OCI-LY1 (cell line): ENCODE data around the gene THOC2.

Experiments
- H2AFZ ChIP-seq: fragments of 200-600 bp; sonication (generic), shearing (Covaris generic); 2 replicates; pipeline ENCODE4 v1.6.0; 2014; ENCODE audit warnings: antibody characterized with exemption, mild to moderate bottlenecking, low read length
- H3F3A ChIP-seq: fragments of 200-600 bp; sonication (generic), shearing (Covaris generic); 2 replicates; pipeline ENCODE4 v1.6.0; 2014; ENCODE audit warnings: mild to moderate bottlenecking, antibody characterized with exemption, low read length, moderate library complexity; ENCODE audit not compliant: insufficient read depth
- H3K27ac ChIP-seq: fragments of 200-600 bp; sonication (generic); 2 replicates; pipeline ENCODE4 v1.5.1; 2014; ENCODE audit warnings: low read length, mixed run types, mild to moderate bottlenecking, low read depth; ENCODE audit not compliant: poor library complexity, severe bottlenecking
- H3K27me3 ChIP-seq: fragments of 200-600 bp; sonication (generic); 2 replicates; pipeline ENCODE4 v1.6.0; 2014; ENCODE audit warnings: antibody characterized with exemption, mild to moderate bottlenecking, low read length, moderate library complexity; ENCODE audit not compliant: insufficient read depth
- H3K36me3 ChIP-seq: fragments of 200-600 bp; sonication (generic); 2 replicates; pipeline ENCODE4 v1.6.1; 2014; ENCODE audit warnings: mild to moderate bottlenecking, antibody characterized with exemption, low read length, moderate library complexity, mixed read lengths; ENCODE audit not compliant: insufficient read depth
- H3K4me1 ChIP-seq: fragments of 200-600 bp; sonication (generic); 2 replicates; pipeline ENCODE4 v1.5.1; 2014; ENCODE audit warnings: mild to moderate bottlenecking, low read length, moderate library complexity; ENCODE audit not compliant: insufficient read depth, severe bottlenecking
- H3K4me2 ChIP-seq: fragments of 200-600 bp; sonication (generic), shearing (Covaris generic); 2 replicates; pipeline ENCODE4 v1.6.1; 2014; ENCODE audit warnings: low read length
- H3K4me3 ChIP-seq: fragments of 200-600 bp; sonication (generic); 2 replicates; pipeline ENCODE4 v1.5.1; 2014; ENCODE audit warnings: low read length, low read depth, mild to moderate bottlenecking, mixed read lengths; ENCODE audit not compliant: poor library complexity, severe bottlenecking
- H3K79me2 ChIP-seq: fragments of 200-600 bp; shearing (Covaris generic); 2 replicates; pipeline ENCODE4 v1.6.1; 2016; ENCODE audit warnings: mixed run types, low read length, mixed read lengths; ENCODE audit not compliant: insufficient read depth
- H3K9ac ChIP-seq: fragments of 200-600 bp; sonication (generic), shearing (Covaris generic); 2 replicates; pipeline ENCODE4 v1.6.1; 2014; ENCODE audit warnings: mild to moderate bottlenecking, low read length, mixed read lengths
- H3K9me2 ChIP-seq: fragments of 200-600 bp; sonication (generic), shearing (Covaris generic); 2 replicates; pipeline ENCODE4 v1.6.1; 2014; ENCODE audit warnings: low read depth, mild to moderate bottlenecking, low read length, mixed read lengths
- H3K9me3 ChIP-seq: fragments of 200-600 bp; shearing (Covaris generic); 2 replicates; pipeline ENCODE4 v1.6.1; 2014; ENCODE audit warnings: low read length, mixed read lengths
- H4K20me1 ChIP-seq: fragments of 200-600 bp; sonication (generic), shearing (Covaris generic); 2 replicates; pipeline ENCODE4 v1.6.0; 2016; ENCODE audit warnings: mild to moderate bottlenecking, low read length; ENCODE audit not compliant: insufficient read depth
- CTCF ChIP-seq: fragments of 200-600 bp; sonication (generic), shearing (Covaris generic); IDR thresholded peaks from 2 replicates; pipeline ENCODE4 v1.5.1; 2017; ENCODE audit warnings: mild to moderate bottlenecking, antibody characterized with exemption, low read length, moderate library complexity, mixed read lengths
- EZH2 ChIP-seq: fragments of 200-600 bp; sonication (generic), shearing (Covaris generic); IDR thresholded peaks from 2 replicates; pipeline ENCODE4 v1.8.0; 2017; ENCODE audit warnings: borderline replicate concordance, mixed run types, mild to moderate bottlenecking, antibody characterized with exemption, low read length, moderate library complexity, mixed read lengths

THOC2 gene

GRCh38 chrX:123617007-123617406 is 115.8 kb downstream of the THOC2 start:
- Histone ChIP-seq H3K79me2 (no peaks in the 10 kb centered on the region), H3K27me3 (no peaks in the 10 kb centered on the region), H3K9me2 (no peaks in the 10 kb centered on the region), H4K20me1 (no peaks in the 10 kb centered on the region), H3K27ac (no peak overlapping the region), H2AFZ (no peak overlapping the region), H3K4me3 (no peak overlapping the region), H3K36me3 (peaks cover 64% of the 10 kb centered on the region), H3K4me2 (no peak overlapping the region), H3F3A (no peaks in the 10 kb centered on the region), H3K9ac (no peak overlapping the region), H3K4me1 (no peaks in the 10 kb centered on the region), H3K9me3 (no peaks in the 10 kb centered on the region)
- no peak for TF ChIP-seq EZH2

- H3K9me3 ChIP-seq: no peaks in the 10 kb centered on the region
- H3K4me3 ChIP-seq: no peak overlapping the region
- no peak overlapping the region for H3K27ac ChIP-seq
- H3K4me1 ChIP-seq: no peaks in the 10 kb centered on the region
- H3K79me2 ChIP-seq: no peaks in the 10 kb centered on the region
- no peak overlapping the region for H3K9ac ChIP-seq
- no peaks in the 10 kb centered on the region for H3K9me2 ChIP-seq
- no peaks in the 10 kb centered on the region for H3F3A ChIP-seq
- TF ChIP-seq CTCF (no peak), EZH2 (no peak)
- H3K36me3 ChIP-seq: peaks cover 56% of the 10 kb centered on the region
- H3K27me3 ChIP-seq: no peaks in the 10 kb centered on the region
- H3K4me2 ChIP-seq: no peak overlapping the region
- no peak overlapping the region for H2AFZ ChIP-seq
- no peaks in the 10 kb centered on the region for H4K20me1 ChIP-seq
Measured at GRCh38 chrX:123610915-123611314, 121.9 kb downstream of the THOC2 start.

DNA sequence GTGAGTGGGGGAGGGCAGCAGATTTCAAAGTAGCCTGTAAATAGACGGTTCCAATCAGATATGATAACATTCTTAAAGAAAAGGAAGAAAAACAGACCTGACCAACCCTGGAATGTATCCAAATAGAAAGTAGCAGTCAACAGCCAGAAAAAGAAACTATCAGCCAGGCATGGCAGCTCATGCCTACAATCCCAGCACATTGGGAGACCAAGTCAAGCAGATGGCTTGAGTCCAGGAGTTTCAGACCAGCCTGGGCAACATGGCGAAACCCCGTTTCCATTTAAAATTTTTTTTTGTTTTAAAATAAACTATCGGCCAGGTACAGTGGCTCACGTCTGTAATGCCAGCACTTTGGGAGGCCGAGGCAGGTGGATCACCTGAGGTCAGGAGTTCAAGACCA is 125.0 kb downstream of the THOC2 start:
- Histone ChIP-seq H3K4me1 (no peaks in the 10 kb centered on the region), H4K20me1 (no peaks in the 10 kb centered on the region), H3K27me3 (no peaks in the 10 kb centered on the region), H3K36me3 (peaks cover 55% of the 10 kb centered on the region), H3K4me2 (no peak overlapping the region), H3K4me3 (no peak overlapping the region), H3K9me2 (no peaks in the 10 kb centered on the region), H3K27ac (no peak overlapping the region), H3K9me3 (no peaks in the 10 kb centered on the region), H3K9ac (no peak overlapping the region), H2AFZ (no peak overlapping the region), H3K79me2 (no peaks in the 10 kb centered on the region), H3F3A (no peaks in the 10 kb centered on the region)
- no peak for TF ChIP-seq EZH2
- TF ChIP-seq CTCF: no peak

DNA sequence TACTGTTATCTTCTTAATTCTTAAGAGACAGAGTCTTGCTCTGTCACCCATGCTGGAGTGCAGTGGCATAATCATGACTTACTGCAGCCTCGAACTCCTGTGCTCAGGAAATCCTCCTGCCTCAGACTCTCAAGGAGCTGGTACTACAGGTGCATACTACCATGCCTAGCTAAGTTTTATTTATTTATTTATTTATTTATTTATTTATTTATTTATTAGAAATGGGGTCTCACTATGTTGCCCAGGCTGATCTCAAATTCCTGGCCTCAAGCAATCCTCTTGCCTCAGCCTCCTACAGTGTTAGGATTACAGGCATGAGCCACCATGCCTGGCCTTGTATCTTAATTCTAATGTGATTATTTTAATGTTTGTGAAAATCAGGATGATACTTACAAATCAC is 125.6 kb downstream of the THOC2 start:
- H3K9me2 ChIP-seq: no peaks in the 10 kb centered on the region
- peaks cover 60% of the 10 kb centered on the region for H3K36me3 ChIP-seq
- H3K4me2 ChIP-seq: no peak overlapping the region
- no peaks in the 10 kb centered on the region for H3K79me2 ChIP-seq
- TF ChIP-seq EZH2: no peak
- no peak for TF ChIP-seq CTCF
- H3K9me3 ChIP-seq: no peaks in the 10 kb centered on the region
- no peak overlapping the region for H3K4me3 ChIP-seq
- no peaks in the 10 kb centered on the region for H3F3A ChIP-seq
- H3K27ac ChIP-seq: no peak overlapping the region
- no peaks in the 10 kb centered on the region for H4K20me1 ChIP-seq
- H3K27me3 ChIP-seq: no peaks in the 10 kb centered on the region
- H3K4me1 ChIP-seq: no peaks in the 10 kb centered on the region
- H2AFZ ChIP-seq: no peak overlapping the region
- H3K9ac ChIP-seq: no peak overlapping the region
